Ishikawa (cell line): ENCODE data around the gene CYP4F22.

ENCODE experiments used
- CREB1 ChIP-seq: IDR thresholded peaks from 2 replicates; pipeline ENCODE4 v1.6.1; 2012; ENCODE audit warnings: low read depth
- TAF1 ChIP-seq: IDR thresholded peaks from 2 replicates; pipeline ENCODE4 v1.6.1; 2012; ENCODE audit warnings: low read depth, mild to moderate bottlenecking
- YY1 ChIP-seq: IDR thresholded peaks from 2 replicates; pipeline ENCODE4 v1.6.1; 2012; ENCODE audit warnings: low read depth

GRCh38 chr19:15468675-15469512 is 39.4 kb upstream of the CYP4F22 start:
- TF ChIP-seq TAF1 = no peak
- TF ChIP-seq YY1 = no peak
- no peak for TF ChIP-seq CREB1
